ENCODE measurements around the gene GABPB2. TPM values are rescaled to one million over a fixed set of nuclear protein-coding genes. Genes with fewer than 3 reads are reported as not detected.

The GABPB2 gene
- total and polyA plus RNA-seq, 4 donors: 0.94 to 13.3 (median 4.4) TPM

DNA sequence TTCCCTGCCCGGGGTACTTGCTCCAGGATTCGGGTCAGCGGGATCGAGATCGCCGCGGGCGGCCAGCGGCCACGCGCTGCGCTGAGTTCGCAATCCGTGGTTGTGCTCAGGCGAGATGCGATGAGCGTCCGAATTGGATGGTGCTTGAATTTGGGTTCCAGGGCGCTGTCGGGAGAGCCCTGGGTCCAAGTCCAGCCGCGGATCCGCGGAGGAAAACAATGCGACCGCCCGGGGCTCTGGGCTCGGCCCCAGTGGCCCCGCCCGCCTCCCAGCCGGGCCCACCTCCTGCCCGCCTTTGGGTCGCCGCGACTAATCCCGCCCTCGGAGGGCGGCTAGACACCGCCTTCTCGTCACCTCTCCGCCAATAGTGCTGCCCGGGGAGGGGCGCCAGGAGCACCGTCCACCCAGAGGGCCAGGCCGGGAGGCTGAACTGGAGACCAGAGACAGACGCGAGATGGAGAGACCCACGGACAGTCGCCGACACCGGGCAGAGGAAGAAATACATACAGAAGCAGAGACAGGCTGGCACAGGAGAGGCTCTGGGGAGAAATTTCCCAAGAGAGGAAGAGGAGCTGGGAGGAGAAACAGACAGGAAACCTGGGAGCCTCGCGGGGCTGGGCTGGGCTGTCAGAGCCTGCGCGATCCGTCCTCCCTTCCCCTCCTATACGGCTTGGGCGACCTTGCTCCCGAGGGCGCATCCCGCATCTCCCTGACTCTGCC is 76.0 kb downstream of the GABPB2 start, which contains the start of gene SEMA6C:
SEMA6C (minus strand) TSS at position 220 of the 720 bp plus-strand sequence. CDS start 4,010 bp downstream, outside the sequence.
- Histone ChIP-seq H3K27me3 (ENCODE audit: control insufficient read depth in 4 of 4, insufficient read depth in 4 of 4, low read length in 3 of 4) (no peaks in the 10 kb centered on the region), H3K4me1 (ENCODE audit: control insufficient read depth in 4 of 4, insufficient read depth in 4 of 4, low read length in 3 of 4) (peaks cover 0 to 25% (median 16%) of the 10 kb centered on the region in 4 donors), H3K9me3 (ENCODE audit: control insufficient read depth in 4 of 4, low read length in 3 of 4) (no peaks in the 10 kb centered on the region), H3K4me3 (ENCODE audit: low read depth in 1 of 3, low read length in 3 of 3) (peak within 1 kb of the TSS; percentile 64 to 82 (median 65)), H3K27ac (ENCODE audit: low read depth in 1 of 2, low read length in 2 of 2) (peak within 1 kb of the TSS; percentile 40 to 75), H3K36me3 (ENCODE audit: control insufficient read depth in 4 of 4, insufficient read depth in 3 of 4, low read depth in 1 of 4, low read length in 3 of 4) (peaks cover 0 to 2% (median 0%) of the 10 kb centered on the region in 4 donors), H3K9ac (ENCODE audit: low read depth in 1 of 2, low read length in 2 of 2) (peak within 1 kb of the TSS in 1 of 2 donors; percentile 12)
- DNase-seq (ENCODE audit: low spot score): peak; percentile 92
- TF ChIP-seq JUND (IDR thresholded peaks at IDR 0.05) (no peak), YY1 (IDR thresholded peaks at IDR 0.05) (peak; percentile 57), FOXA1 (IDR thresholded peaks at IDR 0.05) (peak; percentile 33), EGR1 (IDR thresholded peaks at IDR 0.05; ENCODE audit: low read depth in 2 of 2) (no peak), HNF4G (IDR thresholded peaks at IDR 0.05) (no peak), SP1 (IDR thresholded peaks at IDR 0.05) (peak; percentile 68), RXRA (IDR thresholded peaks at IDR 0.05) (peak; percentile 7 to 20), HNF4A (conservative IDR thresholded peaks at IDR 0.05) (peak; percentile 53 to 79), GABPA (IDR thresholded peaks at IDR 0.05 in 1 of 2, conservative IDR thresholded peaks at IDR 0.05 in 1 of 2) (peak in 1 of 2 donors; percentile 27), RAD21 (IDR thresholded peaks at IDR 0.05) (peak in 1 of 2 donors; percentile 35), TAF1 (conservative IDR thresholded peaks at IDR 0.05) (peak; percentile 90), NR2F2 (IDR thresholded peaks at IDR 0.05) (no peak)
- TF ChIP-seq, protein P1, sequence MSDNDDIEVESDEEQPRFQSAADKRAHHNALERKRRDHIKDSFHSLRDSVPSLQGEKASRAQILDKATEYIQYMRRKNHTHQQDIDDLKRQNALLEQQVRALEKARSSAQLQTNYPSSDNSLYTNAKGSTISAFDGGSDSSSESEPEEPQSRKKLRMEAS (IDR thresholded peaks at IDR 0.05): no peak
- TF ChIP-seq, protein P2, sequence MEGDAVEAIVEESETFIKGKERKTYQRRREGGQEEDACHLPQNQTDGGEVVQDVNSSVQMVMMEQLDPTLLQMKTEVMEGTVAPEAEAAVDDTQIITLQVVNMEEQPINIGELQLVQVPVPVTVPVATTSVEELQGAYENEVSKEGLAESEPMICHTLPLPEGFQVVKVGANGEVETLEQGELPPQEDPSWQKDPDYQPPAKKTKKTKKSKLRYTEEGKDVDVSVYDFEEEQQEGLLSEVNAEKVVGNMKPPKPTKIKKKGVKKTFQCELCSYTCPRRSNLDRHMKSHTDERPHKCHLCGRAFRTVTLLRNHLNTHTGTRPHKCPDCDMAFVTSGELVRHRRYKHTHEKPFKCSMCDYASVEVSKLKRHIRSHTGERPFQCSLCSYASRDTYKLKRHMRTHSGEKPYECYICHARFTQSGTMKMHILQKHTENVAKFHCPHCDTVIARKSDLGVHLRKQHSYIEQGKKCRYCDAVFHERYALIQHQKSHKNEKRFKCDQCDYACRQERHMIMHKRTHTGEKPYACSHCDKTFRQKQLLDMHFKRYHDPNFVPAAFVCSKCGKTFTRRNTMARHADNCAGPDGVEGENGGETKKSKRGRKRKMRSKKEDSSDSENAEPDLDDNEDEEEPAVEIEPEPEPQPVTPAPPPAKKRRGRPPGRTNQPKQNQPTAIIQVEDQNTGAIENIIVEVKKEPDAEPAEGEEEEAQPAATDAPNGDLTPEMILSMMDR (IDR thresholded peaks at IDR 0.05; ENCODE audit: low read depth, low read length, missing input control): no peak
- TF ChIP-seq, protein P3, sequence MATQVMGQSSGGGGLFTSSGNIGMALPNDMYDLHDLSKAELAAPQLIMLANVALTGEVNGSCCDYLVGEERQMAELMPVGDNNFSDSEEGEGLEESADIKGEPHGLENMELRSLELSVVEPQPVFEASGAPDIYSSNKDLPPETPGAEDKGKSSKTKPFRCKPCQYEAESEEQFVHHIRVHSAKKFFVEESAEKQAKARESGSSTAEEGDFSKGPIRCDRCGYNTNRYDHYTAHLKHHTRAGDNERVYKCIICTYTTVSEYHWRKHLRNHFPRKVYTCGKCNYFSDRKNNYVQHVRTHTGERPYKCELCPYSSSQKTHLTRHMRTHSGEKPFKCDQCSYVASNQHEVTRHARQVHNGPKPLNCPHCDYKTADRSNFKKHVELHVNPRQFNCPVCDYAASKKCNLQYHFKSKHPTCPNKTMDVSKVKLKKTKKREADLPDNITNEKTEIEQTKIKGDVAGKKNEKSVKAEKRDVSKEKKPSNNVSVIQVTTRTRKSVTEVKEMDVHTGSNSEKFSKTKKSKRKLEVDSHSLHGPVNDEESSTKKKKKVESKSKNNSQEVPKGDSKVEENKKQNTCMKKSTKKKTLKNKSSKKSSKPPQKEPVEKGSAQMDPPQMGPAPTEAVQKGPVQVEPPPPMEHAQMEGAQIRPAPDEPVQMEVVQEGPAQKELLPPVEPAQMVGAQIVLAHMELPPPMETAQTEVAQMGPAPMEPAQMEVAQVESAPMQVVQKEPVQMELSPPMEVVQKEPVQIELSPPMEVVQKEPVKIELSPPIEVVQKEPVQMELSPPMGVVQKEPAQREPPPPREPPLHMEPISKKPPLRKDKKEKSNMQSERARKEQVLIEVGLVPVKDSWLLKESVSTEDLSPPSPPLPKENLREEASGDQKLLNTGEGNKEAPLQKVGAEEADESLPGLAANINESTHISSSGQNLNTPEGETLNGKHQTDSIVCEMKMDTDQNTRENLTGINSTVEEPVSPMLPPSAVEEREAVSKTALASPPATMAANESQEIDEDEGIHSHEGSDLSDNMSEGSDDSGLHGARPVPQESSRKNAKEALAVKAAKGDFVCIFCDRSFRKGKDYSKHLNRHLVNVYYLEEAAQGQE (IDR thresholded peaks at IDR 0.05): peak; percentile 86
- TF ChIP-seq, protein P4, sequence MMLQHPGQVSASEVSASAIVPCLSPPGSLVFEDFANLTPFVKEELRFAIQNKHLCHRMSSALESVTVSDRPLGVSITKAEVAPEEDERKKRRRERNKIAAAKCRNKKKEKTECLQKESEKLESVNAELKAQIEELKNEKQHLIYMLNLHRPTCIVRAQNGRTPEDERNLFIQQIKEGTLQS (IDR thresholded peaks at IDR 0.05): no peak
- TF ChIP-seq, protein P5, sequence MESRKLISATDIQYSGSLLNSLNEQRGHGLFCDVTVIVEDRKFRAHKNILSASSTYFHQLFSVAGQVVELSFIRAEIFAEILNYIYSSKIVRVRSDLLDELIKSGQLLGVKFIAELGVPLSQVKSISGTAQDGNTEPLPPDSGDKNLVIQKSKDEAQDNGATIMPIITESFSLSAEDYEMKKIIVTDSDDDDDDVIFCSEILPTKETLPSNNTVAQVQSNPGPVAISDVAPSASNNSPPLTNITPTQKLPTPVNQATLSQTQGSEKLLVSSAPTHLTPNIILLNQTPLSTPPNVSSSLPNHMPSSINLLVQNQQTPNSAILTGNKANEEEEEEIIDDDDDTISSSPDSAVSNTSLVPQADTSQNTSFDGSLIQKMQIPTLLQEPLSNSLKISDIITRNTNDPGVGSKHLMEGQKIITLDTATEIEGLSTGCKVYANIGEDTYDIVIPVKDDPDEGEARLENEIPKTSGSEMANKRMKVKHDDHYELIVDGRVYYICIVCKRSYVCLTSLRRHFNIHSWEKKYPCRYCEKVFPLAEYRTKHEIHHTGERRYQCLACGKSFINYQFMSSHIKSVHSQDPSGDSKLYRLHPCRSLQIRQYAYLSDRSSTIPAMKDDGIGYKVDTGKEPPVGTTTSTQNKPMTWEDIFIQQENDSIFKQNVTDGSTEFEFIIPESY (IDR thresholded peaks at IDR 0.05): no peak
- WGBS: under 1% methylated on average over 61 of the region's 61 CpGs

All from liver (tissue), 9 donors.